HepG2 (cell line): Measurements from ENCODE around the gene DND1. TPM values are rescaled to one million over a fixed set of nuclear protein-coding genes. Genes with fewer than 3 reads are reported as not detected.

Source experiments
- CEBPZ ChIP-seq: IDR thresholded peaks from 2 replicates; pipeline ENCODE4 v1.6.1; 2012; ENCODE audit warnings: low read length, improper control_type of control experiment
- FOSL1 ChIP-seq: sonication (generic); formaldehyde crosslinking; IDR thresholded peaks from 2 replicates; pipeline ENCODE4 v1.9.0; 2021; ENCODE audit warnings: missing genetic modification reagents, borderline replicate concordance
- GABPB1 ChIP-seq: IDR thresholded peaks from 2 replicates; pipeline ENCODE4 v1.6.1; 2016; ENCODE audit warnings: mild to moderate bottlenecking, missing genetic modification reagents, moderate library complexity, missing compliant biosample characterization
- IRF1 ChIP-seq: sonication (generic); formaldehyde crosslinking; IDR thresholded peaks from 2 replicates; pipeline ENCODE4 v1.4.0; 2020; ENCODE audit warnings: low read depth, mild to moderate bottlenecking, missing genetic modification reagents
- MEF2D ChIP-seq: sonication (generic); formaldehyde crosslinking; IDR thresholded peaks from 2 replicates; pipeline ENCODE4 v1.5.1; 2020; ENCODE audit warnings: mild to moderate bottlenecking, missing genetic modification reagents
- NBN ChIP-seq: fragments of 450-650 bp; conservative IDR thresholded peaks from 2 replicates; pipeline ENCODE4 v1.6.1; 2017
- PAXIP1 ChIP-seq: sonication (generic); formaldehyde crosslinking; conservative IDR thresholded peaks from 2 replicates; pipeline ENCODE4 v1.4.0; 2020; ENCODE audit warnings: mild to moderate bottlenecking, missing genetic modification reagents, moderate library complexity
- PBX2 ChIP-seq: IDR thresholded peaks from 2 replicates; pipeline ENCODE4 v1.6.1; 2016; ENCODE audit warnings: control low read depth
- PHF21A ChIP-seq: sonication (generic); formaldehyde crosslinking; IDR thresholded peaks from 2 replicates; pipeline ENCODE4 v1.5.0; 2020; ENCODE audit warnings: mild to moderate bottlenecking, missing genetic modification reagents
- SP140L ChIP-seq: sonication (generic); formaldehyde crosslinking; IDR thresholded peaks from 2 replicates; pipeline ENCODE4 v1.4.0; 2020; ENCODE audit warnings: missing genetic modification reagents, borderline replicate concordance
- TRAFD1 ChIP-seq: sonication (generic); formaldehyde crosslinking; IDR thresholded peaks from 2 replicates; pipeline ENCODE4 v1.5.1; 2020; ENCODE audit warnings: missing genetic modification reagents, mild to moderate bottlenecking, borderline replicate concordance
- ZNF460 ChIP-seq: sonication (generic); formaldehyde crosslinking; IDR thresholded peaks from 2 replicates; pipeline ENCODE4 v1.5.1; 2020; ENCODE audit warnings: missing genetic modification reagents, mild to moderate bottlenecking, borderline replicate concordance
- ZNF503 ChIP-seq: sonication (generic); formaldehyde crosslinking; IDR thresholded peaks from 2 replicates; pipeline ENCODE4 v1.4.0; 2020; ENCODE audit warnings: missing genetic modification reagents
- polyA plus RNA-seq, 8 experiments: library from polyadenylated mRNA; depleted of rRNA in 3 of 8; stranded (reverse) in 7 of 8; unstranded in 1 of 8; fragments of >200 nt; fragmentation: Illumina TruSeq in 4 of 8; extraction: Trizol in 4 of 8; gene quantifications; 2 replicates each; pipeline versions ENCODE4 v1.2.1 to v1.2.3, GENCODE V29; 2011 to 2016; ENCODE audit warnings: low read depth in 4 of 8, missing spikeins in 1 of 8, mixed read lengths in 1 of 8; ENCODE audit not compliant: insufficient read depth in 1 of 8
- total RNA-seq, 5 experiments: library from RNA; depleted of rRNA; stranded (reverse); fragments of >200 nt; fragmentation: Illumina TruSeq; extraction: Trizol; gene quantifications; 2 replicates each; pipeline ENCODE4 v1.2.3, GENCODE V29; 2016; ENCODE audit warnings: low read depth in 1 of 5

Gene DND1
- total and polyA plus RNA-seq, 2 of the 13 experiments (the other 11 are each of a cell fraction or from before 2014, with no cell fraction given) = 0.48 to 0.55 TPM

GRCh38 chr5:140631831-140632365, 41.5 kb downstream of the DND1 start (continued):
- no peak for TF ChIP-seq CEBPZ
- TF ChIP-seq PAXIP1 (CRISPR knock-in tag) = no peak
- no peak for TF ChIP-seq TRAFD1 (CRISPR knock-in tag)
- TF ChIP-seq SP140L (CRISPR knock-in tag) = no peak
- TF ChIP-seq PHF21A (CRISPR knock-in tag) = no peak
- TF ChIP-seq ZNF460 (CRISPR knock-in tag) = no peak
- TF ChIP-seq MEF2D = no peak
- TF ChIP-seq IRF1 (CRISPR knock-in tag) = no peak
- no peak for TF ChIP-seq PBX2 (CRISPR knock-in tag)
- TF ChIP-seq FOSL1 (CRISPR knock-in tag) = no peak
- no peak for TF ChIP-seq ZNF503
- TF ChIP-seq GABPB1 (CRISPR knock-in tag) = no peak
- TF ChIP-seq NBN = no peak
- TF ChIP-seq, all 625 proteins: peak for 0
